GM10266 (cell line): ENCODE data around the gene PRSS33.

ENCODE experiments used
- DNase-seq: peaks from one replicate; pipeline ENCODE4 v3.0.0; 2012; ENCODE audit errors: extremely low spot score
- CTCF ChIP-seq: IDR thresholded peaks from 2 replicates; pipeline ENCODE4 v1.5.1; 2012; ENCODE audit warnings: mild to moderate bottlenecking, low read depth; ENCODE audit not compliant: control insufficient read depth, insufficient read depth; ENCODE audit errors: missing control alignments

The PRSS33 gene

DNA sequence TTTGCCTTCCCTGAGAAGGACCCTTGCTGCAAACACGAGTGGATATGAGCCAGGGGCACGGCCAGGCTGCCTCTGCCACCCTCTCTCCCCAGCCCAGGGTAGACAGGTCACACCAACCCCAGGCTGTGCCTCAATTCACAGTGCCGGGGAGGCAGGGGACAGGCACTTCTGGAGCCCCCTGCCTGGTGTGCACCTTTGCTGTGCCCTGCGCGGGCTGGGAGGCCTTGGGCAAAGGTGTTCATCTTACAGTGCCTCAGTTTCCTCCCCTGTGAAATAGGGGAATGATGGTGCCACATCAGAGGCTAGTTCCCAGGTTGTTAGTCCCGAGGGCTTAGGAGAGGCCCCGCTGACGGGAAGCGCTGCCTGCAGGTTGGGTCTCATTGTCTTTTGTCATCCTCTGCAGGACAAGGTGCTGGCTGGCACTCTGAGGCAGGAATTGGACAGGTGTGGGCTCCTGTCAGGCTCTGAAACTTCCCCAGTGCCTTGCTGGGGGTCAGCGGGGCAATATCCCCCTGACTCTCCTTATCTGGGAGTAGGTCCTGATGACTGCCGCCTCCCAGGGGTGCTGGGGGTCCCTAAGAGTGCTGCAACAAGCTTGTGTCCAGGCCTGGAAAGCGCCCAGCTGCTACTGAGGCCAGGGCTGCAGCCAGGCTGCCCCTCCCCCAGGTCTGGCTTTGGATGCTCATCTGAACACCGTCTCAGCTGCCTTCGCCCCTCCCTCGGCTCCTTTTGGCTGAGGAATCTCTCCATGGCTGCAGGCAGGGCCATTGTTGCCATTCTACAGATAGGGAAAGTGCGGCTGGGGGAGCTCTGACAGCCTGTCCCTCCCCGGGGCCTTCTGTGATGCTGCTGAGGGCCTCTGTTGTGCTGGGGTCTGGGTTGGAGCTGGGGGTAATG is 32.8 kb upstream of the PRSS33 start:
- no peak for DNase-seq
- TF ChIP-seq CTCF = no peak

DNA sequence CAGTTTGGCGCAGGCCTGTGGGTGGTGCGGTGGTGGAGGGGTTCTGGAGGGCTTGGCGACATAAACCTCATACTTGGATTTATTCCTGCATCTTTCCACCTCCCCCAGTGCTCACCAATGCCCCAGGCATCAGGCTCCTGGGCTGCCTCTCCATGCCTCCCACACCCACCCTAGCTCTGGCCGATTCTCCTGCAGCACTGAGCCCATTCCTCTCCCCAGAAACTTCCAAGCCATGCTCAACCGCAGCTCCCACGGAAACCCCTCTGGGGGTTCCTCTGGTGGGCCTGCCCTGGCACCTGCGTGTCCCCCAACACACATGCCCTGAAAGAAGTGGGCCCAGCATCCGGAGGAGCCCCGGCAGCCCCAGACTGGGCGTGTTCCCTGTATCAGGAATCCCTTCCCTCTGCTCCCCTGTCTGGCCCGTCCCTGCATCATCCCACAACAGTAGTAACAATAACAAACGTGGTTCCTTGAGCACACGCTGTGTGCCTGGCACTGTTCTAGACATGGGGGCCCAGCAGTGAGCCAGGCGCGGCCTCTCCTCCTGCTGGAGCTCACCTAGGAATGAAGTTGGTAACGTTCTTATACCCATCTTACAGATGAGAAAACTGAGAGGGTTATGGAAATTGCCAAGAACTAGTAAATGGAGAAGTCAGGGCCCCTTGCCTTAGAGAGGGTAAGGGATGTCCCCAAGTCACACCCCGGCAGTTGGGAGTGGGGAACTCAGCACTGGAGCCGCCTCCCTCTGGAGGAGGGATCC is 32.0 kb upstream of the PRSS33 start:
- DNase-seq = no peak
- TF ChIP-seq CTCF = no peak

DNA sequence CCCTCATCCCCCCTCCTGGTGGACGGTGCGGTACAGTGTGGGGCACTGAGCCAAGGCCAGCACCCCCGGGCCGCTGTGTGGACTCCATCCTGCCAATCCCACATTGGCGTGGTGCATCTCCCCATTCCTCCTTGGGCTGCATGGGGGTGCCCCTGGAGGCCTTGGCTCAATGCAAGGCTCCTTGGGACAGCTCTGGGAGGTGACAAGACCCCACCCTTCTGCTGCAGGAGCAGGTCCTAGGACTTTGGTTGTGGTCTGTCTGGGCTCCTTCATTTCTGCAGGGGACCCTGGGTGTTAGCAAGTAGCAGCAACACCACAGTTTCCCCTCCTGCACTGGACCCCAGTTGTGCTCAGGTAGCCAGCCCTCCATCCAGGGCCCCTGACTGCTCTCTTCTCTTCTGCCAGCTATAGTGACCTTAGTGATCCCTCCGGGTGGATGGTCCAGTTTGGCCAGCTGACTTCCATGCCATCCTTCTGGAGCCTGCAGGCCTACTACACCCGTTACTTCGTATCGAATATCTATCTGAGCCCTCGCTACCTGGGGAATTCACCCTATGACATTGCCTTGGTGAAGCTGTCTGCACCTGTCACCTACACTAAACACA is 31.0 kb upstream of the PRSS33 start:
- TF ChIP-seq CTCF = no peak
- no peak for DNase-seq

- DNase-seq = no peak
- TF ChIP-seq CTCF = no peak
These were observed 30.2 kb upstream of the PRSS33 start for GRCh38 chr16:2817340-2818271.

- TF ChIP-seq CTCF = no peak
- no peak for DNase-seq
These were observed 29.5 kb upstream of the PRSS33 start, which contains the start of gene PRSS21 for GRCh38 chr16:2816751-2817339. PRSS21 (plus strand) TSS chr16:2817237; CDS start chr16:2817269, 32 bp downstream.

DNA sequence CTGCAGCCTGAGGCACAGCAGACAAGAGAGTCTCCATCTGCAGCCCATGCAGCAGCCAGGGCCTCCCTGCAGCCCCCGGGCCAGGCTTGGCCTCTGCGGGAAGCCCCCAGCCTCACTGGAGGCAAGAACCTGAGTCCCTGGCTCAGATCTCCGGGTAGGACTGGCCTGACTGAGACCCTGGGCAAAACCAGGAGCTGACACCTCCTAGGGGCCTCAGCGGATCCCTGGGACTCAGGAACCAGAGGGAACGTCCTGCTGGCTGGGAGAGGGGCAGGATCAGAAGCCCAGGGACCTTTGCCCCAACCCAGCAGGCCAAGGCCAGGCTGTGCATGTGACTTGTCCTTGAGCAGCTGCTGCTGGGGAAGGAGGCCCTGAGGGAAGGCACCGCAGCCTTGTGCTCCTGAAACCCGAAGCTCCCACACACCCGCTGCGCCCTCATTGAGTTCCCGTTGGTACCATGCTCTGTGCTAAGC is 28.0 kb upstream of the PRSS33 start:
- TF ChIP-seq CTCF = no peak
- no peak for DNase-seq
